Measurements from ENCODE around the gene SCN1A. TPM values are rescaled to one million over a fixed set of nuclear protein-coding genes. Genes with fewer than 3 reads are reported as not detected.
A peak's percentile ranks its signal among the peaks of the same experiment; 100 is the strongest.

SCN1A gene
- total and polyA plus RNA-seq, 2 of the 13 experiments (the other 11 are each of a cell fraction or from before 2014, with no cell fraction given) = 19.9 to 39.4 TPM

GRCh38 chr2:166126007-166126639, 1.7 kb downstream of the SCN1A start (continued):
- no peak for TF ChIP-seq ZNF775 (CRISPR knock-in tag; IDR thresholded peaks at IDR 0.05; ENCODE audit: borderline replicate concordance)
- 0 out of 2 replicates have a peak, but pooled peaks have one; percentile 21 for TF ChIP-seq THRA (CRISPR knock-in tag; IDR thresholded peaks at IDR 0.05; ENCODE audit: borderline replicate concordance)
- TF ChIP-seq JDP2 (CRISPR knock-in tag; IDR thresholded peaks at IDR 0.05; ENCODE audit: borderline replicate concordance) = no peak
- peak; percentile 96 for TF ChIP-seq ZBTB33 (CRISPR knock-in tag; IDR thresholded peaks at IDR 0.05)
- no peak for TF ChIP-seq DR1 (CRISPR knock-in tag; IDR thresholded peaks at IDR 0.05)
- TF ChIP-seq HIVEP1 (CRISPR knock-in tag; IDR thresholded peaks at IDR 0.05) = no peak
- TF ChIP-seq POGK (CRISPR knock-in tag; conservative IDR thresholded peaks at IDR 0.05) = 0 out of 2 replicates have a peak, but pooled peaks have one; percentile 7
- TF ChIP-seq FOXC1 (CRISPR knock-in tag; IDR thresholded peaks at IDR 0.05; ENCODE audit: borderline replicate concordance) = no peak
- no peak for TF ChIP-seq WIZ (CRISPR knock-in tag; IDR thresholded peaks at IDR 0.05)
- no peak for TF ChIP-seq NFE2 (CRISPR knock-in tag; IDR thresholded peaks at IDR 0.05)
- TF ChIP-seq MED8 (CRISPR knock-in tag; IDR thresholded peaks at IDR 0.05; ENCODE audit: insufficient replicate concordance) = no peak
- TF ChIP-seq ZNF7 (CRISPR knock-in tag; IDR thresholded peaks at IDR 0.05) = no peak
- no peak for TF ChIP-seq ZNF556 (CRISPR knock-in tag; IDR thresholded peaks at IDR 0.05; ENCODE audit: borderline replicate concordance)
- TF ChIP-seq ZNF724P (CRISPR knock-in tag; IDR thresholded peaks at IDR 0.05; ENCODE audit: borderline replicate concordance) = no peak
- TF ChIP-seq ZBTB25 (CRISPR knock-in tag; IDR thresholded peaks at IDR 0.05) = no peak
